Fibroblast of skin of back (primary cell): ENCODE results near the gene CHFR.
"Not testable (repeated sequence)": the region's sequence is repeated elsewhere in the genome, so short reads cannot be mapped to it uniquely, and the experiment has no call there.

Experiments used
- DNase-seq: peaks from one replicate; pipeline ENCODE4 v3.0.0-alpha.2; 2013

Gene CHFR

GRCh38 chr12:132873724-132874123 lies 13.7 kb downstream of the CHFR start:
- no peak for DNase-seq

- DNase-seq = no peak
Measured at GRCh38 chr12:132872975-132873421, 14.4 kb downstream of the CHFR start.

- no peak for DNase-seq
Measured at GRCh38 chr12:132872073-132872855, 15.1 kb downstream of the CHFR start.

GRCh38 chr12:132869551-132869950 lies 17.9 kb downstream of the CHFR start:
- no peak for DNase-seq

GRCh38 chr12:132866251-132866828 lies 21.1 kb downstream of the CHFR start:
- DNase-seq = peak; percentile 70

GRCh38 chr12:132861558-132861957 lies 25.8 kb downstream of the CHFR start:
- no peak for DNase-seq

- no peak for DNase-seq
Measured at GRCh38 chr12:132858718-132859266, 28.6 kb downstream of the CHFR start.

GRCh38 chr12:132857019-132857418 lies 30.4 kb downstream of the CHFR start:
- DNase-seq = not testable (repeated sequence)

- DNase-seq = no peak
Measured at GRCh38 chr12:132856581-132856980, 30.8 kb downstream of the CHFR start.

GRCh38 chr12:132855211-132855610 lies 32.2 kb downstream of the CHFR start:
- not testable (repeated sequence) for DNase-seq

GRCh38 chr12:132853285-132854092 lies 33.9 kb downstream of the CHFR start:
- DNase-seq = no peak

GRCh38 chr12:132852496-132852895 lies 34.9 kb downstream of the CHFR start:
- no peak for DNase-seq

GRCh38 chr12:132851465-132851864 lies 35.9 kb downstream of the CHFR start:
- no peak for DNase-seq

- DNase-seq = no peak
Measured at GRCh38 chr12:132850291-132850690, 37.1 kb downstream of the CHFR start.

GRCh38 chr12:132848521-132848920 lies 38.9 kb downstream of the CHFR start:
- DNase-seq = no peak

- no peak for DNase-seq
Measured at GRCh38 chr12:132847363-132848356, 39.7 kb downstream of the CHFR start.

GRCh38 chr12:132844681-132845080 lies 42.7 kb downstream of the CHFR start:
- not testable (repeated sequence) for DNase-seq

- DNase-seq = no peak
Measured at GRCh38 chr12:132842449-132843045, 44.9 kb downstream of the CHFR start.

GRCh38 chr12:132841151-132841550 lies 46.3 kb downstream of the CHFR start:
- no peak for DNase-seq

- DNase-seq = no peak
Measured at GRCh38 chr12:132840536-132840935, 46.9 kb downstream of the CHFR start.

- DNase-seq = no peak
Measured at GRCh38 chr12:132839558-132840235, 47.7 kb downstream of the CHFR start.
